ENCODE measurements around the gene SFXN4.
"Not testable (repeated sequence)": the region's sequence is repeated elsewhere in the genome, so short reads cannot be mapped to it uniquely, and the experiment has no call there.

SFXN4 gene

GRCh38 chr10:119138346-119139306, 26.9 kb downstream of the SFXN4 start:
- no peaks in the 10 kb centered on the region for H3K9me3 ChIP-seq (ENCODE audit: control insufficient read depth, low read length)
- H3K4me3 ChIP-seq (ENCODE audit: low read depth, low read length), result no peak overlapping the region
- no peak overlapping the region for H2AFZ ChIP-seq
- no peak overlapping the region for H3K27ac ChIP-seq
- H3K36me3 ChIP-seq (ENCODE audit: control insufficient read depth, insufficient read depth, low read length), result no peaks in the 10 kb centered on the region
- H3K27me3 ChIP-seq (ENCODE audit: control insufficient read depth, insufficient read depth, low read length), result no peaks in the 10 kb centered on the region
- H3K4me1 ChIP-seq, result no peaks in the 10 kb centered on the region
- no peak overlapping the region for H3K4me2 ChIP-seq (ENCODE audit: low read length)
- no peak overlapping the region for H3K9ac ChIP-seq
- TF ChIP-seq CTCF (IDR thresholded peaks at IDR 0.05), result no peak
- H3K79me2 ChIP-seq, result no peaks in the 10 kb centered on the region

GRCh38 chr10:119137878-119138277, 27.6 kb downstream of the SFXN4 start:
- not testable (repeated sequence) for H3K27ac ChIP-seq; H3K4me3 ChIP-seq (ENCODE audit: low read depth, low read length); H3K27me3 ChIP-seq (ENCODE audit: control insufficient read depth, insufficient read depth, low read length); H3K4me1 ChIP-seq; H3K4me2 ChIP-seq (ENCODE audit: low read length); H3K9me3 ChIP-seq (ENCODE audit: control insufficient read depth, low read length); H3K36me3 ChIP-seq (ENCODE audit: control insufficient read depth, insufficient read depth, low read length); H3K79me2 ChIP-seq; H2AFZ ChIP-seq; H3K9ac ChIP-seq

GRCh38 chr10:119136084-119136483, 29.4 kb downstream of the SFXN4 start:
- TF ChIP-seq CTCF (IDR thresholded peaks at IDR 0.05), result no peak
- Histone ChIP-seq H3K4me2 (ENCODE audit: low read length) (no peak overlapping the region), H3K27ac (no peak overlapping the region), H3K9me3 (ENCODE audit: control insufficient read depth, low read length) (no peaks in the 10 kb centered on the region), H3K79me2 (no peaks in the 10 kb centered on the region), H3K4me3 (ENCODE audit: low read depth, low read length) (no peak overlapping the region), H3K4me1 (no peaks in the 10 kb centered on the region), H3K9ac (no peak overlapping the region), H3K27me3 (ENCODE audit: control insufficient read depth, insufficient read depth, low read length) (no peaks in the 10 kb centered on the region), H2AFZ (no peak overlapping the region), H3K36me3 (ENCODE audit: control insufficient read depth, insufficient read depth, low read length) (no peaks in the 10 kb centered on the region)

- Histone ChIP-seq H3K27ac (no peak overlapping the region), H2AFZ (no peak overlapping the region), H3K9ac (no peak overlapping the region), H3K9me3 (ENCODE audit: control insufficient read depth, low read length) (no peaks in the 10 kb centered on the region), H3K27me3 (ENCODE audit: control insufficient read depth, insufficient read depth, low read length) (no peaks in the 10 kb centered on the region), H3K79me2 (no peaks in the 10 kb centered on the region), H3K4me2 (ENCODE audit: low read length) (no peak overlapping the region), H3K36me3 (ENCODE audit: control insufficient read depth, insufficient read depth, low read length) (no peaks in the 10 kb centered on the region), H3K4me1 (no peaks in the 10 kb centered on the region), H3K4me3 (ENCODE audit: low read depth, low read length) (no peak overlapping the region)
- no peak for TF ChIP-seq CTCF (IDR thresholded peaks at IDR 0.05)
Observed at GRCh38 chr10:119135513-119135881, 30.0 kb downstream of the SFXN4 start.

DNA sequence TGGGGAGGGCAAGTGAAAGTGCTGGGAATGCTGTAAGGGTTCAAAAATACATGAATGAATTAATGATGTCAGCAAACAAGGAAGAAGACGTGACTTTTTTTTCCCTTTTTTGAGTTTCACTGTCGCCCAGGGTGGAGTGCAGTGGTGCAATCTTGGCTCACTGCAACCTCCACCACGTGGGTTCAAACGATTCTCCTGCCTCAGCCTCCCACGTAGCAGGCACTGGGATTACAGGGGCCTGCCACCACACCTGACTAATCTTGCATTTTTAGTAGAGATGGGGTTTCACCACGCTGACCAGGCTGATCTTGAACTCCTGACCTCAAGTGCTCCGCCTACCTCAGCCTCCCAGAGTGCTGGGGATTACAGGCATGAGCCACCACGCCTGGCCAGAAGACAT, 31.6 kb downstream of the SFXN4 start:
- no peak overlapping the region for H2AFZ ChIP-seq
- H3K27ac ChIP-seq, result no peak overlapping the region
- no peak overlapping the region for H3K4me3 ChIP-seq (ENCODE audit: low read depth, low read length)
- H3K36me3 ChIP-seq (ENCODE audit: control insufficient read depth, insufficient read depth, low read length), result no peaks in the 10 kb centered on the region
- H3K9me3 ChIP-seq (ENCODE audit: control insufficient read depth, low read length), result no peaks in the 10 kb centered on the region
- no peaks in the 10 kb centered on the region for H3K79me2 ChIP-seq
- no peak for TF ChIP-seq CTCF (IDR thresholded peaks at IDR 0.05)
- no peak overlapping the region for H3K4me2 ChIP-seq (ENCODE audit: low read length)
- H3K27me3 ChIP-seq (ENCODE audit: control insufficient read depth, insufficient read depth, low read length), result no peaks in the 10 kb centered on the region
- H3K4me1 ChIP-seq, result no peaks in the 10 kb centered on the region
- H3K9ac ChIP-seq, result no peak overlapping the region
